ENCODE data around the gene SLC2A13.

The SLC2A13 gene

DNA sequence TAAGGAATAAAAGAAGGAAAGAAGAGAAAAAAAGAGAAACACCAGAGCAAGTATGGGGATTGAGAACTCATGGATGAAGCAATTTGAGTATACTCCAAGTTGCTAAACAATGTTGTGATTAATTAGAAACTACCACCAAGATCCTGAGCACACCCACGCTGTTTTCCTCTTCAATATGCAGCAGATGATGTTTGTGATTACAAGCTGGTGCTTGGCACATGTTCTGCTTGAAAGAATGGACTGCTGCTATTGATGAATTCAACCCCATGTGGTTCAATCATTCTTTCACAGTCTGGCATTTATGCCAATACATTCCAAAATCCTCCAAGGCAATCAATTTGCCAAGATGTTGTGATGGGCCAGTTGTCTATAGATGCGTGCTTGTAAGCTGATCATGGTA lies 146.8 kb downstream of the SLC2A13 start:
- Histone ChIP-seq H3K27ac (no peak overlapping the region), H3K36me3 (replicated peaks) (no peaks in the 10 kb centered on the region), H3K27me3 (replicated peaks) (no peaks in the 10 kb centered on the region), H3K4me3 (ENCODE audit: low read depth, low read length) (no peak overlapping the region)
- no peak for DNase-seq
- in situ Hi-C loops (cut with HindIII; ENCODE audit: low pct_ligation_motif_present, low sequenced_read_pairs): no loop called here
- TF ChIP-seq CTCF (IDR thresholded peaks at IDR 0.05; ENCODE audit: low read depth, low read length, missing control alignments): no peak

GRCh38 chr12:39958377-39958776 lies 147.5 kb downstream of the SLC2A13 start:
- H3K27ac ChIP-seq: no peak overlapping the region
- H3K36me3 ChIP-seq (replicated peaks): no peaks in the 10 kb centered on the region
- no peak for DNase-seq
- H3K27me3 ChIP-seq (replicated peaks): no peaks in the 10 kb centered on the region
- in situ Hi-C loops (cut with HindIII; ENCODE audit: low pct_ligation_motif_present, low sequenced_read_pairs): no loop called here
- no peak overlapping the region for H3K4me3 ChIP-seq (ENCODE audit: low read depth, low read length)
- peak; percentile 31 for TF ChIP-seq CTCF (IDR thresholded peaks at IDR 0.05; ENCODE audit: low read depth, low read length, missing control alignments)

DNA sequence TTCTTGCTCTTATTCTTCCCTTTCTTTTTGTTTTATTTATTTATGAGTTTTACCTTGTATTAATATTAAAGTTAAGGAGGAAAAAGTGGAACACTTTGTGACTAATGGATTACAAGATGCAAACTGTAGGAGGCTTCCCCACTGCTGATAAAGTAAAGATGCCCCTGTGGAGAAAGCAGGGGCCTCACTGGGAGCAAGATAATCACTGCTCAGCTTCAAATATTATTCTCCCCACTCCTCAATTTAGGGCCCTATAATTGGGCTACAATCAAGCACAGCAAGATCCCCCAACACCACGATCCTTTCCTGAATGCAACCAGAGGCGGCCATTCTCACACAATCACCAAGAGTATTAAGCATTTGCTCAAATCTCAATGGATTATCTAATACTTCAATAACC lies 149.2 kb downstream of the SLC2A13 start:
- H3K4me3 ChIP-seq (ENCODE audit: low read depth, low read length): no peak overlapping the region
- in situ Hi-C loops (cut with HindIII; ENCODE audit: low pct_ligation_motif_present, low sequenced_read_pairs): no loop called here
- no peaks in the 10 kb centered on the region for H3K27me3 ChIP-seq (replicated peaks)
- H3K27ac ChIP-seq: no peak overlapping the region
- no peaks in the 10 kb centered on the region for H3K36me3 ChIP-seq (replicated peaks)
- no peak for TF ChIP-seq CTCF (IDR thresholded peaks at IDR 0.05; ENCODE audit: low read depth, low read length, missing control alignments)
- no peak for DNase-seq

GRCh38 chr12:39946361-39947280 lies 159.3 kb downstream of the SLC2A13 start:
- in situ Hi-C loops (cut with HindIII; ENCODE audit: low pct_ligation_motif_present, low sequenced_read_pairs): no loop called here
- Histone ChIP-seq H3K4me3 (ENCODE audit: low read depth, low read length) (no peak overlapping the region), H3K27me3 (replicated peaks) (no peaks in the 10 kb centered on the region), H3K27ac (no peak overlapping the region), H3K36me3 (replicated peaks) (no peaks in the 10 kb centered on the region)
- no peak for TF ChIP-seq CTCF (IDR thresholded peaks at IDR 0.05; ENCODE audit: low read depth, low read length, missing control alignments)
- no peak for DNase-seq

GRCh38 chr12:39937119-39937518 lies 168.8 kb downstream of the SLC2A13 start:
- in situ Hi-C loops (cut with HindIII; ENCODE audit: low pct_ligation_motif_present, low sequenced_read_pairs): no loop called here
- Histone ChIP-seq H3K27ac (no peak overlapping the region), H3K27me3 (replicated peaks) (no peaks in the 10 kb centered on the region), H3K36me3 (replicated peaks) (no peaks in the 10 kb centered on the region), H3K4me3 (ENCODE audit: low read depth, low read length) (no peak overlapping the region)
- no peak for DNase-seq
- no peak for TF ChIP-seq CTCF (IDR thresholded peaks at IDR 0.05; ENCODE audit: low read depth, low read length, missing control alignments)
